Superior temporal gyrus (tissue), 1 donor: ENCODE results near the gene CD52.
"Not testable (repeated sequence)": the region's sequence is repeated elsewhere in the genome, so short reads cannot be mapped to it uniquely, and the experiment has no call there.

ENCODE experiments used
- DNase-seq: peaks from one replicate; pipeline ENCODE4 v3.0.0-alpha.2; 2016; ENCODE audit errors: extremely low spot score

CD52 gene

DNA sequence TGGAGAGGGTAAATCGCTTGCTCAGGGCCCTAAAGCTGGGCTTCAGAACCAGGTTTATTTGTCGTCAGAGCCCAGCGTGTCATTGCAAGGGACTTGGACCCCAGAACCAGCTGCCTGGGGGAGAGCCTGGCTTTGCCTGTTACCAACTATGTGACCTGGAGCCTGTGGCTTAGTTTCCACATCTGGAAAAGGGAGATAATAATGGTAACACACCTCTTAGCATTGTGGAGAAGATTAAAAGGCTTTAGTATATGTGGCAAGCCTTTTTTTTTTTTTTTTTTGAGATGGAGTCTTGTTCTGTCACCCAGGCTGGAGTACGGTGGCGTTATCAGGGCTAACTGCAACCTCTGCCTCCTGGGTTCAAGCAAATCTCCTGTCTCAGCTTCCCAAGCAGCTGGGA lies 12.5 kb downstream of the CD52 start:
- DNase-seq = no peak

DNA sequence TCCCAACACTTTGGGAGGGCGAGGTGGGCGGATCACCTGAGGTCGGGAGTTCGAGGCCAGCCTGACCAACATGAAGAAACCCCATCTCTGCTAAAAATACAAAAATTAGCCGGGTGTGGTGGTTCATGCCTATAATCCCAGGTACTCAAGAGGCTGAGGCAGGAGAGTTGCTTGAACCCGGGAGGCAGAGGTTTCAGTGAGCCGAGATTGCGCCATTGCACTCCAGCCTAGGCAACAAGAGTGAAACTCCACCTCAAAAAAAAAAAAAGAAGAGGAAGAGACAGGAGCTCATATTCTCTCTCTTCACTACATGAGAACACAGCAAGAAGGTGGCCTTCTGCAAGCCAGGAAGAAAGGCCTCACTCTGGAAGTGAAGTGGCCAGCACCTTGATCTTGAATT lies 15.6 kb downstream of the CD52 start:
- DNase-seq = not testable (repeated sequence)

- DNase-seq = no peak
Measured at GRCh38 chr1:26335774-26336476, 18.2 kb downstream of the CD52 start.

DNA sequence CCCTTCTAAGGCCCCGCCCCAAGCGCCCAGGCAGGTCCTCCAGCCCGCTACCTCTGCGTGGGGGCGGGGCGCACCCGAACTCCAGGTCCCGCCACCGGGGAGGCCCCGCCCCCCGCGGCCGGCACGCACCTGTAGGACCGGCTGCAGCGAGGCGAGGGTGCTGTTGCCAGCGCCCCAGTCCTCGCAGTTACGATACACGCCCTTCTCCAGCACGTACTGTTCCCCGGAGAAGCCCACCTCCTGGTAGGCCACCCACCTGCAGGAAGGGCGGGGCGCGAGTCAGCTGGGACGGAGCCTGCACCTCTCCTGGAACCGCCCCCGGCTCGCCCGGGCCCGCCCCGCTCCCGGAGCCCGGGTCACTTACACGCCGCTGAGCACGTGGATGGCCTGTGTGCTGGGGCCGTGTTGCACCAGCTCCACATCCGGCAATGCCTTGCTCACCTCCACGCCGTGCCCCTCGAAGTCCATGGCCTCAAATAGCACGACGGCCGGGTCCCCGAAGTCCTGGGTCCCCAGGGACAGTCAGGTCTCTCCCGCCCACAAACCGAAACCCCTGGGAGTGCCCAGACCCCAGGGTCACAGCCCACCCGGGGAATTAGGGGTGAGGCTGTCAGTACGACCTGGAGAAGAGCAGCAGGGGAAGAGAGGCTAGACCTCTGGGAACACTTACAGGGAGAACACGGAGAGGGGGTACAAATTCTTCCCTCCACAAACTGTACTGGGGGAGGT lies 18.9 kb downstream of the CD52 start:
- no peak for DNase-seq

GRCh38 chr1:26337206-26337535 lies 19.4 kb downstream of the CD52 start:
- no peak for DNase-seq

- DNase-seq = no peak
Measured at GRCh38 chr1:26337625-26338024, 19.9 kb downstream of the CD52 start.

DNA sequence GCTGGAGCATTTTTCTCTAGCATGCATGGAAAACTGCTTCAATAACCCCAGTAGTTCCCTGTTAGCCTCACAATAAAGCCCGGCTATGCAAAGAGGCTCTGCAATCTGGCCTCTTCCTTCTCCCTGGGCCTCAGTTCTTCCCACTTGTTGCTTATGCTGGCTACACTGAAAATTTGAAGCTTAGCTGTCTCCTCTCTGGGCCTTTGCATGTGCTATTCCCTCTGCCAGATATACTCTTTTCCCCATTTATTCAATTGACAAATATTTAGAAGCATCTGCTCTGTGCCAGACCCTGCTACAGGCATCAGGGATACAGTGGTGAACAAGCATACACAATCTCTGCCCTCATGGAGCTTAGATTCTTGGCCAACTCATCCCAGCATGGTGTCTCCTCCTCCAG lies 20.9 kb downstream of the CD52 start:
- DNase-seq = no peak

- DNase-seq = no peak
Measured at GRCh38 chr1:26340047-26340481, 22.3 kb downstream of the CD52 start.

- DNase-seq = no peak
Measured at GRCh38 chr1:26344147-26344920, 26.6 kb downstream of the CD52 start.

- no peak for DNase-seq
Measured at GRCh38 chr1:26345718-26346117, 28.0 kb downstream of the CD52 start.

DNA sequence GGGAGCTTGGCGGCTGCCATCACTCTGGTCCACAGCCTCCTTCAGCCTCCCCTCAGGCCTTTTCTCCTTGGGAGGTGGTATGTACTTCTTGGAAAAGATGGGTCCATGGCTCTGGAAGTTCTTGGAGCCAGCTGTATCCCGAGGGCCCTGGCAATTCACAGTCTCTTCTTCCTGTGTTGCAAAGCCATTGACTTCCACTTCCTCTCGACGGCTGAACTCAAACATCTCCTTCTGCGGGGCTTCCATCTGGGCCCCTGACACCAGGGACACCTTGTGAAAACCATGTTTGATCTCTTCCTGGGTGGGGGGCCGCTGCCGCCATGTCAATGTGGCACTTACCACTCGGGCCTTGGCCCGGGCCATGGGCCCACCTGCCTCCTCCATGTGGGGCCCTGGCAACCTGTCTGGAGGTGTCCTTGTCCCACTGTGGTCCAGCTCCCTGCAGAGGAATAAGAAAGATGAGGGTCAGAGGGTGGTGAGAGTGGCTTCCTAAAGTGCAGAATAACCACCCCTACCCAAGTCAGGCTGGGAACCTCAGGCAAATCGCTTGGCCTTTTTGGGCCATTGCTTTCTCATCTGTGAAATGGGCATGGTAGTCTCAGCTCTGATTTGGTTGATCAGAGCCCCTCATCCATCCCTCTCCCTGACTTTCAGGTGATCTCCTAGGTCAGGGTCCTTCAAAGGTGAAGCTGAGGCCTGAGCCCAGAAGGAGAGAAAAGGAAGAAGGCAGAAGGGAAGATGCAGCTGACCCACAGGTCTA lies 28.7 kb downstream of the CD52 start:
- DNase-seq = no peak

DNA sequence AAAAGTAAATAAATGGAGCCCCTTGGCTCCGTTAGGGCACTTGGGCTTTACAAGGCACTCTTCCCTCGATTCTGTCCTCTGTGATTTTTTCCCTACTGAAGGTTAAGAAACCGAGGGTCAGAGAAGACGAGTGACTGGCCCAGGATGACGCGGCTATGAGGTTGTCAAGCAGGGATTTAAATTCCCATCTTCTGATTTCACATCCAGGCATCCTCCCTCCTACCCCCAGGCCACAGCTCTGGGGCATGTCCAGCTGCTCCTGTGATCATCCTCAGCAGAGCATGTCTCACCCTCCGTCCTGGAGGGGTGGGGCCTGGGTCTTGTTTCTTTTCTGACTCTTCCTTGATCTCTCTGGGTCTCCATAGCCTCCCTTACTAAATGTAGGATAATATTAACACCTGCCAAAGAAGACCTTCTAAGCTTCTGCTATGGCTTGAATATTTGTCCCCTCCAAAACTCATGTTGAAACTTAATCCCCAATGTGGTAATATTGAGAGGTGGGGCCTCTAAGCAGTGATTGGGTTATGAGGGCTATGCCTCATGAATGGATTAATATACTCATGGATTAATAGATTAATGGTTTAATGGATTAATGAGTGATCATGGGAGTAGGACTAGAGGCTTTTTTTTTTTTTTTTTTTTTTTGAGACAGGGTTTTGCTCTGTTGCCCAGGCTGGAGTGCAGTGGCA lies 31.6 kb downstream of the CD52 start:
- no peak for DNase-seq

GRCh38 chr1:26349877-26350244 lies 32.1 kb downstream of the CD52 start:
- DNase-seq = no peak

- no peak for DNase-seq
Measured at GRCh38 chr1:26350343-26350700, 32.6 kb downstream of the CD52 start.

- no peak for DNase-seq
Measured at GRCh38 chr1:26350701-26351589, 33.2 kb downstream of the CD52 start.

- no peak for DNase-seq
Measured at GRCh38 chr1:26351590-26352337, 34.0 kb downstream of the CD52 start.

GRCh38 chr1:26352338-26352679 lies 34.6 kb downstream of the CD52 start:
- DNase-seq = no peak

DNA sequence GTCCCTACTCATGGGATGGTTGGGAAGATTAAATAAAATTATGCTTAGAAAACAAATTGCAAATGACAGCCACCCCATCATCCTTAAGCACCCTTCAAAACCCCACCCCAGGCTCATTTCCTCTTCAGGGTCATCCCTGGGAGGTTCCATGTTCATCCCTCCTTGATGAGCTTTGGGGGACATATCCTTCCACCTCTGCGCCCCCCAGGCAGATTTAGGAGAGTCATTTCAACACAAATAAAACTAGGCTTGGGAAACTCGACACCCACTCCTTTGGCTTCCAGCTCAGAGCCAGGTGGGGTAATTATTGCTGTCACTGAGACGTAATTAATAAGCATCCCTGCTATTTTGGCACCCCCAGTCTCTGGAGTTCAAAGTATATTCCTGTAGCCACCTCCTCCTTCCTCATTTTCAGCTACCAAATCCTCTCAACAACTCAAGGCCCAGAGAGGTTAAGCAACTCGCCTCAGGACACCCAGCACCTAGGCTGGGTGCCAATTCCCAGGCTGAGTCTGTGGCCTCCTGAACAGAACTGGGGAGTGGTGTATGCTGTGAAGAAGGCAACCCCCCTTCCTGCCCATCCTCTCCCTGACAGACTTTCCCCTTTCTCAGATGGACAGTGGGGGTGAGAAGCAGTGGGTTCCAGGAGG lies 35.6 kb downstream of the CD52 start:
- DNase-seq = no peak
